Left renal pelvis (tissue), 4 donors: Measurements from ENCODE around the gene PAM. TPM values are rescaled to one million over a fixed set of nuclear protein-coding genes. Genes with fewer than 3 reads are reported as not detected.
"Not testable (repeated sequence)": the region's sequence is repeated elsewhere in the genome, so short reads cannot be mapped to it uniquely, and the experiment has no call there.

ENCODE experiments used
- DNase-seq, 4 donors: peaks; one replicate each; pipeline ENCODE4 v3.0.0-alpha.2; 2013; ENCODE audit warnings: low read depth in 4 of 4, low spot score in 3 of 4
- polyA plus RNA-seq, 4 donors: library from polyadenylated mRNA; unstranded; fragments of 120-200 nt; gene quantifications; one replicate each; pipeline ENCODE4 v1.2.1, GENCODE V29; 2013; ENCODE audit not compliant: insufficient read length in 4 of 4

PAM gene
- polyA plus RNA-seq, 4 donors, result 182 to 323 (median 259) TPM

DNA sequence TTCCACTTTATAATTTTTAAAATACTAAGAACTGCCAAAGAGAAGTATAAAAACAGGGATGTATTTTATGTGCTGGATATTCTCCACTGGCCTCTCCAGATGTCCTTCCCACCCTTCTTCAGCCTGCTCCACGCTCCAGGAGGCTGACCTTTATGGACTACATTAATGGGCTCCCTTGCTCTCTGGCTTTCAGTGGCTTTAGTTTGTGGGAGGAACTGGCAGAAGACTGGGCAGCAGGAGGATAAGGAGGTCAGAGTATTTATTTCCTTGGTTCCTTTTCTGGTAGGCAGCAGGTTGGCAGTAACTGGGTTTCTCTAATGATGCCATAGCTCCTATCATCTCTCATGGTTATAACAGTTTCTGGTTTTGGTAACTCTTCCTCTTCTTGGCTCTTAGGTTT, 133.9 kb downstream of the PAM start:
- no peak for DNase-seq

DNA sequence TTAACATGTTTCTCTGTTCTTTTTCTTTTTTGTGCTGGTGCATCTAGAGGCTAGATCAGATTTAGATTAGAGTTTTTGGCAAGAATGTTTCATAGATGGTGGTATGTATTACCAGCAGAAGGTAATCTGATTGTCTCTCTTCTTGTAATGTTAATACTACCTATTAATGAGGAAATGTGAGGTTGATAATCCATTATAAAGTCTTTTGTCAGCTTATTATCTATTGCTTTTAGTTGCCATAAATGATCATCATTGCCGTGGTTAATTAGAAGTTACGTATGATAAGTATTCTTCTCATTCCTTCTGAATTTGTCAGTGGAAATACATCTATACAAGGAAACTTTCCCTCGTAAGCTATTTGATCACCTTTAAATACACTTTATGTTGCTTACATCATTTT, 135.0 kb downstream of the PAM start:
- DNase-seq, result no peak

DNA sequence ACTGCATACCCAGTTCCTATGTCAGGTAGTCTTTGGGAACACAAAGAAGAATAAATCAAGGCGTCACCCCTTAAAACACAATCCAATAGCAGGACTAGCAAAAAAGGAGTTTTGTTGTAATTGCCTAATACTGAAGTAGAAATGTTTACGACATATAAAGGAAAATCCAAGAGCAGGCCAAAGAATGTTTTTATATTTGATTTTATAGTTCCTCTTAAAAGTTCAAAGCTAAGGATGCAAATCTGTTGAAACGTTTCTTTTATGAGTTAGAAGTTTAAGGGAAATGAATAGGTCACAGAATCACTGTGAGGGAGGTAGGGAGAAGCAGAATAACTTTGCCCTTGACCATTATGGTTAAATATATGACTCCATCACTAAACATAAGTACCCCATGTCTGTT, 136.1 kb downstream of the PAM start:
- DNase-seq, result no peak

DNA sequence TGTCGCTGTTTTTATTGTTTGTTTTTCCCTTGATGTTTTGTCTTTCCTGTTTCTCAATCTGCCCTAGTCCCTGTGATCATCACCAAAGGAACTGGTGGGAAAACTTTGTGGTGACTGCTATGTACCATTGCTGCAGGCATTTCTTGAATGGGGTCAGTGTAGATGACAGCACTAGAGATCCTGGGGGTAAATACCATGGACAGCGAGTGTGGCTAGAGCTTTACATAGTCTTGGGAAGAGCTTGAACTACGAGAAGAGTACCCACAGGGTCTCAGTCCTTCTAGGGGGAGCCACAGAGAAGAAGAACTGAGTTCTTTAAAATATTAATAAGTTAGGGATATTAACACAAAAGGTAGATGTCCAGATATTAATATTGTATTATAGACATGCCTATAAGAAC, 138.8 kb downstream of the PAM start:
- no peak for DNase-seq

DNA sequence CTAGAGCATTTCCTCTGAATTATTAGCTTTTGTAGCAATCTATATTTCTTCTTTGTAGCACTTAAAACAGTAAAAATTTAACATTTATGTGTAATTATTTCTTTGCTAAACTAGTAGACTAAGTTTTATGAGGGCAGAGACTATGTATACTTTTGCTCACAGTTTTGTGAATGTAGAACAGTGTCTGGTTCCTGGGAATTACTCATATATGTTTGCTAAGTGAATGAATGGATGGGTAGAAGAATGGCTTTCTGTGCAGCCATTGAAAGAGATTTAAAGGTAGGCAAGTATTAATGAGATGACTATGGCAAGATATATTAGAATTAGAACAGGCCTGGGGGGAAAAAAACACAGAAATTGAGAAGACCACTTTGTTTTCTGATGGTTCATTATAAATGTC, 140.1 kb downstream of the PAM start:
- DNase-seq, result no peak

DNA sequence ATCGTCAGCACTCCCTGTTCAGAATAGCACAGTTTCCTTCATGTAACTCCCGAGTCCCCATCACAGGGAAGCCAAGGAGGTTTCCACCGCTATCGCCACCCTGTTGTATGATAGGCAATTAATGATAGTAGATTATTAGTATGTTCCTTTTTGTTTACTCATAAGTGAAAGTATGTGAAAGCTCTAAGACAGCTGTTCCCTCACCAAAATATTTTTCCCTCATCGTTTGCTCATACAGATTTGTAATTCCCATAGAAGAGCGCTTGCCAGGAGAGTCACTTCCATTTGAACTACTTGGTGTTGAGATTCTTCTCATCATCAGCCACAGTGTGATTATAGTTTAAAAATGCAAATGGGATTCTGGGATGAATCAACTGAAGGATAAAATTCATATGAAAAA, 140.9 kb downstream of the PAM start:
- no peak for DNase-seq

DNA sequence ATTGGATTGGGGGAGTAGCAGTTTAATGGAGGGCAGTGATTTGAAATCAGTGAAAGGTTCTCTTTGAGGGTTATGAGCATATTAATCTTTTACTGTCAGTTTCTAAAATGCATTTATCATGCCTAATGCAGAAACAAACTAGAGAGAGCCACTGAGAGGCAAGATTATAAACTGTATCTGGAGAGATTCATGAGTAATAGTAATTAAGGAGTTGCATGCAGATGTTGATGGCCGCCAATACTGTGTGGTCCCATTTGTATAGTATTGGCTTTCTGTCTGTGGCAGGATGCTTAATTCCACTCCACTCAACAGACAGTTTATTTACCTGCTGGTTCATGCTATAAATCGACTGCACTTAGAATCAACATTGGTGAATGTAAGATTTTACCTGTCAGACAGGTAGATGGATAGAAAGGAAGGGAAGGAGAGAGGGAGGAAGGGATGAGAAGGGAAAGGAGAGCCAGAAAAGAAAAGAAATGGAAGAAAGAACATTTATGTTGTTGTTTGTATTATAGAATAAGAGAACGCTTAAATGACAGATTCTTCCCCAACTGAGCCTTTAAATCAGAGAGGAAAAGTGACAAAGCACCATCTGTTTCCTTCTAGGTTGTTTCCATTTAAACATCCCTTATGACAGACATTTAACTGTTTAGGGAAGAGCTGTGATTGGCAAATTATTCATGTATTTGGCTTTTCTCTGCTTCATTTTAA, 146.5 kb downstream of the PAM start:
- no peak for DNase-seq

DNA sequence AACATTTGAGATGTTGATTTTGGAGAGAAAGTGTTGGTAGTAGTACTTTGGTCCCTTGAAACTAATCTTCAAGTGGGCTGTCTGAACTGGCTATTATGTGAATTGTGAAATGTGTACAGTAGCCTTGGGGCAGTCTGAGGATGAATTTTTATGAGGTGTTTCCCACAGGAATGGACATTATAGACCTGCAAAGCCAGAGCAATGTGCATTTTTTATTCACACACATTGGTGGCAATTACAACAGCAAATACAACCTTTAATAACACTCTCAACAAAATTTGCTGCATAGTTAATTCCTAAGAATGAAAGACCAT, 147.0 kb downstream of the PAM start:
- no peak for DNase-seq

DNA sequence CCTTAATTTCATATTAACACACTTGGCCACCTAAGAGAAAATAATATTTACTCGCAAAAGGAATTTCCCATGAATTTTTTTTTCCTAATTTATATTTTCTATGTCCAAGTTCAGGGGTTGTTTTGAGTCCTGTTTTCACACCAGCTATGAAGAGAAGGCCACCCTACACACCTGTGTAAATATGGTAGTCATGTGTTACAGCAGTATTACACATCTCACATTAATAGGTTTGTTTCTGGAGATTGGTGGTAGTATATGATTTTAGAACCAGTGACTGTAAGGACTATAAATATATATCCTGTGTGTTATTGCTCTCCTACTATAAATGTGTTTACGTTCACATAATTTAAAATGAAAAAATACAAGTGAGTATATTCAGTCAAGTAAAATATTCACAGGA, 147.5 kb downstream of the PAM start:
- DNase-seq, result no peak

DNA sequence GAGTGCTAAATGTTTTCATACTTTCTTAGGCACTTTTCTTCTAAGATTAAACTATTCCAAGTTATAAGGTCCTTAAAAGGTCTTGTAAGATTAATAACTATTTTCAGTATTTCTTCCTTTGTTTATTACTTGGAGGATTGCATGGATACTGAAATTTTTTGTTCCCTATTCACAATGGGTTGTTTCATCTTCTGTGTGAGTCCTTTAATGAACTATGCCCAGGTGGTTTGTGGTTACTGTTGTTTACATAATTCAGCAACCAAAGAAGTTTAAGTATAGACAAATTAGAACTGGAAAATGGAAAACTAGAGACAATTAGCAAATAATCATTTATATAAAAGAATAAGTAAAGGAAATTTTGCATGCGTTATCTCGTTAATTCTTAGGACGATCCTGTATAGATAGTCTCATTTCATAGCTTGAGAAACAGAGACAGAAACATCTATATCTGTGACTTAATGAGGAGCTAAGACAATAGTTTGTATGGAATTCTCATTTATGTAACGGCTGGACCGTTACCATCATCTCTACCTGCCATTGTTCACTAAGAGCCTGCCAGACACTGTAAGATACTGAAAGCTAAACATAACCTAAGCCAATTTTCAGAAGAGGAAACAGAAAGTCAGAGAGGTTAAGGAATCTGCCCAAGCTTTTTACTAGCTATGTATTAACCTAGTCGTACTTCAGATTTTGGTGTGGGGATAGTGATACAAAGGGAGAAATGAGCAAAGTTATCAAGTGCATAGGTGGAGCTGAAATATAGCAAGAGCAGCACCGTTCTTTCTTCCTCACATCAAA, 148.2 kb downstream of the PAM start:
- no peak for DNase-seq

DNA sequence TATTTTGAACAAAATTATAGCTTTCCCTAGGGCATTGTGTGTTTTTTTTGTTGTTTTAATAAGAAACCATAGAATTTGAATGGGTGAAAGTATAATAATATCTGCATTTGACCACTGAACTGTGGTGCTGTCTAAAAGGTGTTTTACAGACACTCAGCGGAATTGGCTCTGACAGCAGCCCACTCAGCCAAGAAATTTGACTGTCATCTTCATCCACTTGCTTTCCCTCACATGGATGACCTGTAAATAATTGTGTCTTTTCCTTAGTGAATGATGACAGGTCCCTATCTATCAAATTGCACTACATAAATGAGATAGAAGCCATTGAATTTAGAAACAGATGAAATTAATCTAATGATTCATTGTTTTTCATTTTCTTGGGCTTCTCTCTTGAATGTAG, 150.0 kb downstream of the PAM start:
- no peak for DNase-seq

DNA sequence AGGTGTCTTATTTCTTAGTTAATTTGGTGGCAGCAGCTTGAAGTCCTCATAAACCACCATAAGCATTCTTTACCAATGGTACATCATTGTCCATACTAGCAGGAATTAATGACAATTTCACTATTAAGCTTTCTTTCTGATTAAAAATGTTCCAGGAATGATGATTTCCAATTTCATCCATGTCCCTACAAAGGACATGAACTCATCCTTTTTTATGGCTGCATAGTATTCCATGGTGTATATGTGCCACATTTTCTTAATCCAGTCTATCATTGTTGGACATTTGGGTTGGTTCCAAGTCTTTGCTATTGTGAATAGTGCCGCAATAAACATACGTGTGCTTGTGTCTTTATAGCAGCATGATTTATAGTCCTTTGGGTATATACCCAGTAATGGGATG, 152.0 kb downstream of the PAM start:
- DNase-seq, result not testable (repeated sequence)

DNA sequence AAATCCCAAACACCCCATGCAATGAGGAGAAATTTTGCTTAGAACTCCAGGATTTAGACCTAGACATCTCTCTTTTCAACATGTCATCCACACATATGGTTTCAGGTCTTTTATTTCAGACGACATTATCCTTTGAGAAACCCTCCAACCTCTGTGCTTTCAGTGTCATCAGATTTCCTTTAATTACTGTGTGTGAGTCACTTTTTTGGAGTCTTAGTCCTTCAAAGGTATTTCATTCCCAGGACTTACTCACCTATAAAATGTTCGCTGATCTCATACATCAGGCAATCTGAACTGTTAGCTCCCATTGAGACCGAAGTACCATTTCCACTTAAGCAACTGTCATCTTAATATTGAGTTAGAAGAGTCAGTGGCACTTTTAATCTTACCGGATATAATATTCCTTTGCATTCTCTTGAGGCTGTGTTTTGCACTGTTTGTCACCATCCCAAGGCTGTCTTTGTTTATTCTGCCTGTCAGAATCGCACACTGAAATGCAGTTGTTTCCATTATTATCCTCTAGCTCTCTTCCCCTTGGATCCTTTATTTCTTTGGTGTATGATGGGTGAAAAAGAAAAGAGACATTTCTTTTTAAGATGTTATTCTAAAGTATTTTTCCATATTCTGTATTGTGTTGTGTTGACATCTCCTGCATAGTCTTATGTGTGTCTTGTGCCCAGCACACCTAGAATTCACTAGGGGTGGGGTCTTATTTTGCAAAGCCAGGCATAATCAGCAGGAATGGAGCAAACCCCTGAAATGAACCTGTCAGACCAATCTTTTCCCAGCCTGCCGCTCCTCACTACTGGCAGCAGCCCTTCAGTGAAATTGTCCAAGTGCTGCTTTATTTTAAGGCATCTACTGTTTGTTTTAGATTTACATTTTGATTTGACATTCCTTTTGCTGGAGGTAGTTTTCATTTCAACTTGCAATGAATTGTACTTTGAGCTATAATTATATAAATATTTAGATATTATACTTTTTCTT, 155.4 kb downstream of the PAM start:
- no peak for DNase-seq

DNA sequence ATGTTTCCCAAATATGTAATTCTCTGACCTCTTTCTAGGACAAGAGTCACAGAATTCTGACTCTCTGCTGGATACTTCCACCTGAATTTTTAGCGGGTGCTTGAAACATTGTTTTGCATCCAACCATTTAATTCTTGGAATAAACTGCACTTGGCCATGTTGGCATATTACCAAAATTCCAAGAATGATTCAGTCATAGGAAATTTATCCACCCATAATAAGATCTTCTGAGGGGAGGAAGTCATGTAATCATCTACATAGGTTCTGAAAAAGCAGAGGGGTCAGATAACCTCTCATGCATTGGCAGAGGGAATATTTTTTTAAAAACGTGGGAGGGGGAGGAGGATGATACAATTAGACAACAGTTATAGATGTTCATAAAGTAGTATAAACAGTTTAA, 156.9 kb downstream of the PAM start:
- no peak for DNase-seq

DNA sequence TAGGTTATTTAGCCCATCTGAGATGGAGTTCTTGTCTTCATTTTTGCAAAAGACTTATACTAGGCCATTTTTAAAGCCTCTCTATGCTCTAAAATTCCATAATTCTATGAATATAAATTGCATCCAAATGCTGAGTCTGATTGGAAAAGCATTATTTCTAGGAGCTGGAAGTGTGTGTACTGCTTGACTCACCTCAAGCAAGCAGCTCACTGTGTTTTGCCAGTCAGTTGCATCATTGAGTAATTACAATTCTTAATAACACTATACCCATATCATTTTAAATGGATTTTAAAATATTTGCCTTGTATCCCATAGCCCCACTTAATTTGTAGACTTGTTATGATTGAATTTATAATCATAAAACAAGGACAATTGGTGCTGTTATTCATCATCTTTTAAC, 161.0 kb downstream of the PAM start:
- DNase-seq, result no peak

DNA sequence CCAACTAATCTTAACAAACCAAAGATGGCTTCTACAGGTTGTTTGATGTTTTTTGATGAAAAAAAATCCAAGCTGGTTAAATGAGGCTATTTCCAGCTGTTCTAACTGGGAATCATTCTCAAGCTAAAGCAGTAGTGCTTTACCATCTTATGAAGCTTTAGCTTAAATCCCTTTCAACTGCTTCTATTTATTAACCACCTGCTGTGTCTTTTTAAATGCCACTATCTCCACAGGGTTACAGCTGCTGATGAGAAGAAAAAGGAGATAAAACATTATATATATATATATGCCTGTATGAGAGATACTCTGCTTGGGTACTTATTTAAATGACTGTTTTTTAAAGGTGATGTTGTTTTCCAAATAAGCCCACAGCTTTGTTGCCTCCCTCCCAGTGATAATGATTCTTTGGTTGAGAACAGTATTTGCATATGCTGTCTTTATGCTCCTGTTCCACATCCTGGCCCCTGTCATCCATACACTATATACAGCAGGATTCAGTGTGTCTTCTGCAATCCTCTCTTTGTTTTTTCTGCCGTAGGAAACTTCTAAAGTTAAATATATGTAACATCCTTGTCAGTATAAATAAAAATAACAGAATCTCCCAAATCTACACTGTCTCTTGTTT, 164.0 kb downstream of the PAM start:
- no peak for DNase-seq

DNA sequence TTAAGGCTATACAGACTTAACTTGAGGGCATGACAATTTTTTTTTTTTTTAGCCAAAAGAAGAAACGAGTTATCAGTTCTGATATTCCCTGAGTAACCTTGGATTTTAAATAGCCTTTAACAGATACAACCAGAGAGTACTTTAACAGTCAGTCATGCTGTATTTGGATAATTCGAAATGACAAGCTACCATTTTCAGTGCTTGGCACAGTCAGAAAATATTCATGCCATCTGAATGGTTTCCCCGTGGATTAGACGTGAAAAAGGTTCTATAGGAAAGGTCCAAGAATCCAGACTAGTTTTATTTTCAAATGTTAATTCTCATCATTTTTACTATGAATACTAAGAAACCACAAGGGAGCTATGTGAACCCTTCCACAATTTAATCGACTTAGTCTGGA, 165.7 kb downstream of the PAM start:
- no peak for DNase-seq

DNA sequence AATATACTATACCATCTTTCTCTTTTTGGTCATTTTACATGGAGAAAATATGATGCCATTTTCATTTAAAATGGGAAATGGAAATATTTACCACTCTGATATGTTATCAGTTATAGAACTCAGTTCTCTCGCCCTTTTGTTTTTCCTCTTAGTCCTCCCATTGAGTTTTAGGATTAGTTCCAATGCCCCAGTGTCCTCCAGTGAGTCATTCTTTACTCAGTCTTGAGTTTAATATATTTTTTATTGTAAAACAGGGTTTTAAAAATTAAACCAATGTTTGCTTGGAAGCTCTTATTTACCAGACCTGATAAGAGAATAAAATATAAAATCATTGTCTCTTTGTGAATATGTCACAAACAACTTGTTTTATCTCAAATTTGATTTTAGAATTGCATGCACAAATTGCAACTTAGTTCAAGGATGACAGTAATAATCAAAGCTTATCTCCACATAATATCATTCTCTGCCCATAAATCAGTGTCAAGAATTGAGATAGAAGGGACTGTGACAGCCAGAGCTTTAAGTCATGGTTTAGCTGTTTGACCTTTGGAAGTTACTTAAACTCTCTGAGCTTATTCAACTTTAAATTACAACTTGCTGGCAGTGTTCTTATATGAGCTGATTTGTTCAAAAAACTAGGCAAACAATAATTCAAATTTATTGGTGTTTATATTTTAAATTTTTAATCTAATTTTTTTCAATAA, 166.4 kb downstream of the PAM start:
- DNase-seq, result no peak

DNA sequence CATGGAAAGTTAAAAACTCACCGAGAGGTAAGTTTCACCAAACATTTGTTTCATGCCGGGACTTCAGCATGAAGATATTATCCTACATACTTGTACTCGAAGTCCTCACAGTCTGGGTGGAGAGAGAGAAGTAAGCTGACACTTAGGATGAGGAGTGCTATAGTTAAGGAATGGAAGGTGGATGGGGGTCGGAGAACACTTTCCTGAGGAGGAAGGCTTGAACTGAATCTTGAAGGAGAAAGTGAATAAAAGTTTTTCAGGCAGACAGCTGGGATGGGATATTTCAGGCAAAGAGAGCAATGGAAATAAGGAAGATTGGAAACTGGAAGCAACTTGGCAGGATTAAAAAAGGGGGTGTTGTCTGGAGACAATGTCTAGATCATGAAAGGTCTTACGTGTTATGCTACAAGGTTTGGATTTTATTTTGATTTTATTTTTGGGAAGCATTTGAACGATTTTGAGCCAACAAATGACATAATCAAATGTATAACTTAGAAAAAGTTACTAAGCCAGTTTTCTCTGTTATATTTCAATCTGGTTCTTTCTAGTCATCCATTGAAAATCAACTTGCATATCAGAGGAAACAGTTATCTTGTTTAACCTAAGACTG, 167.1 kb downstream of the PAM start:
- no peak for DNase-seq
